KOPT-K1 (cell line): Measurements from ENCODE around the gene PLCXD3.

Source experiments
- H3K27ac ChIP-seq: fragments of 200-600 bp; sonication (generic); 2 replicates; pipeline ENCODE4 v1.5.1; 2016; ENCODE audit warnings: antibody characterized with exemption, mild to moderate bottlenecking, low read depth, low read length; ENCODE audit not compliant: poor library complexity, severe bottlenecking
- H3K36me3 ChIP-seq: fragments of 200-600 bp; sonication (generic); 2 replicates; pipeline ENCODE4 v1.5.1; 2017; ENCODE audit warnings: antibody characterized with exemption, mild to moderate bottlenecking, low read length, moderate library complexity; ENCODE audit not compliant: insufficient read depth
- H3K9me3 ChIP-seq: fragments of 200-600 bp; sonication (generic); 2 replicates; pipeline ENCODE4 v1.5.1; 2017; ENCODE audit warnings: antibody characterized with exemption, low read length, mild to moderate bottlenecking; ENCODE audit not compliant: insufficient read depth, poor library complexity, severe bottlenecking

PLCXD3 gene

GRCh38 chr5:41447650-41448510 lies 62.5 kb downstream of the PLCXD3 start:
- Histone ChIP-seq H3K27ac (no peak overlapping the region), H3K36me3 (no peaks in the 10 kb centered on the region), H3K9me3 (no peaks in the 10 kb centered on the region)

DNA sequence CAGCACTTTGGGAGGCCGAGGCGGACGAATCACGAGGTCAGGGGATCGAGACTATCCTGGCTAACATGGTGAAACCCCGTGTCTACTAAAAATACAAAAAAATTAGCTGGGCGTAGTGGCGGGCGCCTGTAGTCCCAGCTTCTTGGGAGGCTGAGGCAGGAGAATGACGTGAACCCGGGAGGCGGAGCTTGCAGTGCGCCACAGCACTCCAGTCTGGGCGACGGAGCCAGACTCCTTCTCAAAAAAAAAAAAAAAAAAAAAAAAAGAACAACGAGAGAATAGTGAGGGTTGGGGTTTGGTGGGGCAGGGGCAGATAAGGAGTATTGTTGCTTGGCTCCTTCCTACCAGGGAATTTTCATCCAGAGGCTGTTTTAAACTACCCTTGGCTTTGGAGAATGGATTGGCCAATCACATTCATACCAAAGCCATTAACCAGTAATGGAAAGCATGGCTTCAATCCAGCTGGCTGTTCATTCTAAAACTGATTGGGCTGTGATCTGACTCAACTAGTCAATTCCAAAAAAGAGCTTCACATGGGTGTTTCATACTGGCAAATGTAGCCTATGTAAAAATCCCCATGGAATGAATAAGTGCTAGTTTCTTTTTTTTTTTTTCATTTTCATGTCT lies 64.4 kb downstream of the PLCXD3 start:
- Histone ChIP-seq H3K36me3 (no peaks in the 10 kb centered on the region), H3K27ac (no peak overlapping the region), H3K9me3 (no peaks in the 10 kb centered on the region)

GRCh38 chr5:41435276-41435675 lies 75.1 kb downstream of the PLCXD3 start:
- Histone ChIP-seq H3K9me3 (no peaks in the 10 kb centered on the region), H3K27ac (no peak overlapping the region), H3K36me3 (no peaks in the 10 kb centered on the region)

DNA sequence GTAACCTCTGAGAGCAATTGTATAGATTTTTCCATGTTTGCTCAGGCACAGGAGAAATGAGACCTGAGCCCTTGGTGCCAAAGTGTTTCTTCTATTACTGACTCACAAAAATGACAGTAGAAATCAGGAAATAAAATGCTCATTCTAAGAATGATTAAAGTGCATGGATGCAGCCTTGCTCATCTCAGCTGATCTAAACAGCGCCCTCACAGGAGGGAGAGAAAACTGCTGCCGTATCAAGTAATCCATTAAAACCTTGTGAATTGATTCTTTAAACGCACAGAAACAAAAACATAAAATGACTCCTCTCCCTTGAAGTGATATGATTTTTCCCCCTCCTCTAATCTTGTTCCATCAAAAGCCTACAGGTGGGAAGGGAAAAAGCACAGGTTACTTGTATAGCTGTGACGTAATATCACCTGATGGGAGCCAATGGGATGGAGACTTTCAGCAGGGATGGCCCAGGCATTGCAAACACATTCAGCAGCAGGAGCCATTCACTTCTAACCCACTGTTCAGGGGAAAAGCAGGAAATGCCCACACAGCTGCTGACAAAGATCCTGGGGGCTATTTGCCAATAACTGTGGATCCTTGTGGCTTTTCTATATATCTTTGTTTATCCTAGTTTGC lies 76.7 kb downstream of the PLCXD3 start:
- Histone ChIP-seq H3K9me3 (no peaks in the 10 kb centered on the region), H3K27ac (no peak overlapping the region), H3K36me3 (no peaks in the 10 kb centered on the region)

DNA sequence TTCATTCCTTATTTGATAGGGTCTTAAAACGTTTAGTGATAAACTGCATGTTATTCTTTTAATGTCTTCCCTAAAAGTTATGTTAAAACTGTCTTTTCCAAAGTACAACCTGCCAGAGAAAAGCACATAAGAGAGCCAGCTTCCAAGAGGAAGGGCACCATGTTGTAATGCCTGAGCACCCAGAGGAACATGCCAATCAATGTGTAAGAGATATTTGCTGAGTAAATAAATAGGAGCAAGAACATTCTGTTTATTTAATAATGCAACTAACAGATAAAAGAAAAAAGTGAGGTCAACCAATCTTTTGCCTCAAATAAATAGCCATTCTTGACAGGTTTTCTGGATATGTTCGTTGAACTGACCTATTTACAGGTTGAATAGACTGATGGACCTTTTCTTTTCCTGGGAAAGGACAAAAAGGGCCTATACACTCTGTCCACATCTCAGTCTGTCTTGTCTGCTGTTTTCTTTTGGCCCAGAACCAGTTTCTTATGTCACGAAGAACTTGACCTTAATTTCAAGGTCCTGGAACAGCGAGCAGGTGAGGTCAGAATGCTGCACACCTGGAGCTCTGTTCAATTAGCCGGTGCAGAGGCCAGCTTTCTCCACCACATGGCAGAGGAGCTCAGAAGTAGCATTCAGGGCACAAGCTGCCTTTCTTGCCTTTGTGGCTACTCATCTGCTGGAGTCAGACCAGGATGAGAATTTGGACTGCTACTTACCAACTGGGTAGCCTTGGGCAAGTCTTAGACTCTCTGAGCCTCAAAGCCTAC lies 77.7 kb downstream of the PLCXD3 start:
- H3K27ac ChIP-seq = no peak overlapping the region
- no peaks in the 10 kb centered on the region for H3K36me3 ChIP-seq
- H3K9me3 ChIP-seq = no peaks in the 10 kb centered on the region

DNA sequence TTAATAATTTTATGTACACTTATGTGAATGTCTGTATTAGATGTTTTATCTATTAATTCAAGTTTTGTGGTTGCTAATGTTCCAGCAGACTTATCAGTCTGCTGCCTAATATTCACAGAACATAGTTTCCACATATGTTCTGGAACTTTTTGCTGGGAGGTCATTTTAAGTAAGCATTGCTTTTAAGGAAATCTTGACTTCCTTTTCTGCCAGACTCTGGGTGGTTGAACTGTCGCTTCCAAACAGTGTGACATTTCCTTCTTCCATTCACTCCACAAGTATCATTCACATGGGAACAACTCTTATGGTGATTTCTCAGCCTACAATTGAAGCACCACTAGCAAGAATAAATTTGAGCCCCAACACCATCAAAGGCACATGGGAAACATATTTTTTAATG lies 82.9 kb downstream of the PLCXD3 start:
- Histone ChIP-seq H3K9me3 (no peaks in the 10 kb centered on the region), H3K36me3 (no peaks in the 10 kb centered on the region), H3K27ac (no peak overlapping the region)

- Histone ChIP-seq H3K9me3 (no peaks in the 10 kb centered on the region), H3K27ac (no peak overlapping the region), H3K36me3 (no peaks in the 10 kb centered on the region)
These were observed 84.7 kb downstream of the PLCXD3 start for GRCh38 chr5:41425736-41426135.

DNA sequence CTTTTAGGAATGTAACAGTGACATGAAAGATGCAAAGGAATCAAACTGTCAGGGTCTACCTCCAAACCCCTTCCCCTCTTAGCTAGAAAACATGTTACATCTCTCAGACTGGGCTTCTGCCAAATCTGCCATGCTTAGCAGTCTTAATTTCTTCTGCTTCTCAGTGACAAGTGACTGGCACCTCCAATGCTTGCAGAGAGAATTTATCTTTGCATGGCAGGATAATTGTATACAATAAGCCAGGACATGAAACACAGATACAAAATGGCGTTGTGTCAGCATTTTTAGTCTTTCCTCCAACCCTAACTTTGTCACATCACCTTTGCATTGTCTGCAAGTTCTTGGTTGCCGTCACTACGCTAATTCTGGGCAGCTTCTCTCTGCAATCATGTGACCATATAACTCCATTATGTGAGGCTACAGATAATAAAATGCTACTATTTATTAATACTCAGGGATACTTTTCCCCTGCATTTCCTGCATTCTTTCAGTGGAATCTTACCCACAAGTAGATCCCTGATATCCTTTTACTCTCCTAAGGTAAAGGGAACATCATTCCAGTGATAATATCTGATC lies 89.8 kb downstream of the PLCXD3 start:
- Histone ChIP-seq H3K27ac (no peak overlapping the region), H3K9me3 (no peaks in the 10 kb centered on the region), H3K36me3 (no peaks in the 10 kb centered on the region)

- no peaks in the 10 kb centered on the region for H3K9me3 ChIP-seq
- no peak overlapping the region for H3K27ac ChIP-seq
These were observed 92.0 kb downstream of the PLCXD3 start for GRCh38 chr5:41418220-41419031.

GRCh38 chr5:41416336-41416735 lies 94.1 kb downstream of the PLCXD3 start:
- Histone ChIP-seq H3K36me3 (no peaks in the 10 kb centered on the region), H3K27ac (no peak overlapping the region), H3K9me3 (no peaks in the 10 kb centered on the region)

More at GRCh38 chr5:41418220-41419031, 92.0 kb downstream of the PLCXD3 start:
- no peaks in the 10 kb centered on the region for H3K36me3 ChIP-seq

DNA sequence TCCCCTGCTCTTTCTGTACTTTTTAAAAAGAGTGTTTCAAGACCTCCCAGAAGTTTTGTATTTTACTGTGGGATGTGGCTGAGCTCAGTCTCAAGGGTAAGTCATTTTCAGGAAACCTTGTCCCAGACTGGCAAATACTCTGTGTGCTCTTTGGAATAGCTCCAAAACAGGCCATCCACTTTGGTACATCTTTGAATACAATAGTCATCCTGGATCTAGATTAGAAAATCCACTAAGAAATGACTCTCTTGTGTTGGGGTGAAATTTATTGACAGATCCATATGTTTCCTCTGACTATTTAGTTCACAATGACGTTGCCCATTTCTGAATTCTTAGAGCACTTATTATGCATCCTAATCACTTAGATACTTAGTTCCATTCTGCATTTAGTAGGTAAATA lies 95.2 kb downstream of the PLCXD3 start:
- H3K27ac ChIP-seq = no peak overlapping the region

GRCh38 chr5:41414598-41414997 lies 95.8 kb downstream of the PLCXD3 start:
- no peaks in the 10 kb centered on the region for H3K36me3 ChIP-seq
- H3K9me3 ChIP-seq = no peaks in the 10 kb centered on the region
- no peak overlapping the region for H3K27ac ChIP-seq

More for the DNA sequence above, 95.2 kb downstream of the PLCXD3 start:
- H3K9me3 ChIP-seq = no peaks in the 10 kb centered on the region
- no peaks in the 10 kb centered on the region for H3K36me3 ChIP-seq

GRCh38 chr5:41413074-41413473 lies 97.3 kb downstream of the PLCXD3 start:
- Histone ChIP-seq H3K9me3 (no peaks in the 10 kb centered on the region), H3K36me3 (no peaks in the 10 kb centered on the region), H3K27ac (no peak overlapping the region)

DNA sequence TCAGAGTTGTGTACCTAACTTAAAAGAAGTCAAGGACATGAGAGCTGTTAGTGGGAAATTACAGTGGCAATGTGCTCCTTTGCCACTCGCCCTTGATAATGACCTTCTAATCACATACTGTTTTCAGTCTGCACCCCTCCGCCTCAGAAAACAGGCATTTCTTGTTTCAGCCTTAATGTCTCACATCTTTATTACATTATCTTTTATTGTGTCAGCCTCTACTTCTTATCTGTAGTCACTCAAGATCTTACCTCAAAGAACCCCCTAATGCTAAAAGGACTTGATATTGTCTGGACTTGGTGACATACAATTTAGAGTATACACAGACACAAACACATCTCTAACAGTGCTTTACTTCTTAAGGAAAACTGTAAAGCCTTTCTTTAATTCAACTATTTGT lies 97.9 kb downstream of the PLCXD3 start:
- no peak overlapping the region for H3K27ac ChIP-seq
- no peaks in the 10 kb centered on the region for H3K9me3 ChIP-seq
- H3K36me3 ChIP-seq = no peaks in the 10 kb centered on the region
